K562 (cell line): Measurements from ENCODE around the gene CNRIP1. TPM values are rescaled to one million over a fixed set of nuclear protein-coding genes. Genes with fewer than 3 reads are reported as not detected.

Experiments
- ATAC-seq: fragments of 200-7000 bp; cut with Tn5 transposase; 3 replicates; pipeline ENCODE4 v1.9.1; 2020; ENCODE audit warnings: moderate library complexity
- BruUV-seq: library from RNA; stranded (reverse); fragments of 400-500 nt; replicated peaks from 2 replicates; lab custom pipeline; 2021; lab: Mats Ljungman, UMichigan
- CTCF ChIA-PET: fragments of 300-600 bp; formaldehyde crosslinking; extraction: SDS; loops from one replicate; lab custom pipeline; 2021; ENCODE audit warnings: low intra/inter-chr PET ratio; lab: Yijun Ruan, JAX
- POLR2A ChIA-PET: fragments of 300-600, 350-650 bp; sonication (Branson Sonifier 250); formaldehyde crosslinking; extraction: SDS; loops from one replicate; lab custom pipeline; 2021; ENCODE audit warnings: antibody characterized with exemption, inconsistent platforms; lab: Yijun Ruan, JAX
- DNase-seq, 4 experiments: peaks; one replicate each; pipeline versions ENCODE4 v3.0.0 to v3.0.0-alpha.2; 2011 to 2018; ENCODE audit warnings: low spot score in 3 of 4, mixed read lengths in 3 of 4; ENCODE audit errors: extremely low read depth in 1 of 4
- FAIRE-seq: peaks from 2 replicates; lab custom pipeline; 2011; peaks lifted over from hg19 to GRCh38; lab: Jason Lieb, UNC
- H2AFZ ChIP-seq: 2 replicates; pipeline ENCODE4 v1.6.0; 2011; ENCODE audit warnings: low read depth, low read length, control low read depth, inconsistent platforms
- H3K27ac ChIP-seq: fragments of 200-600 bp; 3 replicates; pipeline ENCODE4 v1.8.0; 2011; ENCODE audit warnings: low read depth, mild to moderate bottlenecking, control low read depth, inconsistent platforms, low read length, moderate library complexity, mixed read lengths; ENCODE audit errors: extremely low read depth
- H3K27me3 ChIP-seq, 2 experiments: fragments of 300-600 bp in 1 of 2; 2 replicates in 1 of 2; 3 replicates in 1 of 2; pipeline versions ENCODE4 v1.6.0 to v1.8.0; 2011; ENCODE audit warnings: inconsistent platforms in 2 of 2, low read length in 2 of 2, mild to moderate bottlenecking in 1 of 2, mixed read lengths in 1 of 2, moderate library complexity in 1 of 2; ENCODE audit not compliant: control insufficient read depth in 2 of 2, insufficient read depth in 2 of 2
- H3K36me3 ChIP-seq: fragments of 300-600 bp; 3 replicates; pipeline ENCODE4 v1.8.0; 2011; ENCODE audit warnings: mild to moderate bottlenecking, low read length, inconsistent platforms; ENCODE audit not compliant: control insufficient read depth, insufficient read depth
- H3K4me1 ChIP-seq, 2 experiments: fragments of 200-600 bp in 1 of 2; replicated peaks in 1 of 2; 2 replicates in 1 of 2; 3 replicates in 1 of 2; pipeline versions ENCODE4 v1.5.1 to v1.8.0; 2011; ENCODE audit warnings: inconsistent platforms in 2 of 2, low read length in 2 of 2, mild to moderate bottlenecking in 1 of 2, mixed read lengths in 1 of 2, moderate library complexity in 1 of 2; ENCODE audit not compliant: control insufficient read depth in 2 of 2, insufficient read depth in 2 of 2
- H3K4me2 ChIP-seq: 2 replicates; pipeline ENCODE4 v1.6.1; 2011; ENCODE audit warnings: low read length, control low read depth, inconsistent platforms, mixed read lengths; ENCODE audit not compliant: insufficient read depth
- H3K4me3 ChIP-seq: fragments of 200-600 bp; sonication (generic), shearing (Covaris generic); 2 replicates; pipeline ENCODE4 v1.5.1; 2016; ENCODE audit warnings: control low read depth, inconsistent platforms
- H3K79me2 ChIP-seq: fragments of 200-600 bp; 3 replicates; pipeline ENCODE4 v1.8.0; 2011; ENCODE audit warnings: low read length, inconsistent platforms; ENCODE audit not compliant: control insufficient read depth, insufficient read depth
- H3K9ac ChIP-seq, 2 experiments: 2 replicates each; pipeline versions ENCODE4 v1.6.0 to v1.6.1; 2011; ENCODE audit warnings: low read depth in 2 of 2, low read length in 2 of 2, control low read depth in 1 of 2, inconsistent platforms in 1 of 2, mild to moderate bottlenecking in 1 of 2, mixed read lengths in 1 of 2; ENCODE audit not compliant: insufficient read depth in 1 of 2
- H3K9me1 ChIP-seq: one replicate; pipeline ENCODE4 v1.6.0; 2011; ENCODE audit warnings: inconsistent platforms, mild to moderate bottlenecking, low read length, moderate library complexity; ENCODE audit not compliant: control insufficient read depth, insufficient read depth
- H3K9me3 ChIP-seq: replicated peaks from 2 replicates; pipeline ENCODE4 v1.5.1; 2011; ENCODE audit warnings: low read depth, low read length, inconsistent platforms; ENCODE audit not compliant: control insufficient read depth, insufficient read depth
- H4K20me1 ChIP-seq: replicated peaks from 2 replicates; pipeline ENCODE4 v1.6.1; 2011; ENCODE audit warnings: low read length, inconsistent platforms, mixed read lengths; ENCODE audit not compliant: control insufficient read depth, insufficient read depth
- BACH1 ChIP-seq: fragments of 200-800 bp; sonication (Bioruptor generic); IDR thresholded peaks from 2 replicates; pipeline ENCODE4 v1.6.1; 2016; ENCODE audit warnings: missing genetic modification characterization, missing compliant biosample characterization
- CTCF ChIP-seq, 3 experiments: IDR thresholded peaks in 2 of 3; conservative IDR thresholded peaks in 1 of 3; 2 replicates each; pipeline ENCODE4 v1.5.1; 2011 to 2012; ENCODE audit warnings: low read length in 3 of 3, mild to moderate bottlenecking in 3 of 3, control low read depth in 2 of 3, improper control_type of control experiment in 1 of 3, inconsistent platforms in 1 of 3, low read depth in 1 of 3, mixed read lengths in 1 of 3, moderate library complexity in 1 of 3; ENCODE audit not compliant: insufficient read depth in 2 of 3
- ERF ChIP-seq: fragments of 450-650 bp; formaldehyde crosslinking; IDR thresholded peaks from 2 replicates; pipeline ENCODE4 v1.4.0; 2020; ENCODE audit warnings: mild to moderate bottlenecking, mixed read lengths
- KLF16 ChIP-seq: IDR thresholded peaks from 2 replicates; pipeline ENCODE4 v1.6.1; 2016; ENCODE audit warnings: antibody characterized with exemption
- NFE2 ChIP-seq: IDR thresholded peaks from 2 replicates; pipeline ENCODE4 v1.6.1; 2014; ENCODE audit warnings: antibody characterized with exemption, low read depth
- RAD21 ChIP-seq, 2 experiments: fragments of 250-450 bp in 1 of 2; fragments of 450-650 bp in 1 of 2; sonication (Bioruptor Pico) in 1 of 2; formaldehyde crosslinking in 1 of 2; IDR thresholded peaks in 1 of 2; conservative IDR thresholded peaks in 1 of 2; 2 replicates each; pipeline versions ENCODE4 v1.4.0 to v1.8.0; 2020 to 2022; ENCODE audit warnings: mild to moderate bottlenecking in 2 of 2, moderate library complexity in 1 of 2
- STAG1 ChIP-seq: sonication (generic); formaldehyde crosslinking; IDR thresholded peaks from 2 replicates; pipeline ENCODE4 v1.5.0; 2020; ENCODE audit warnings: missing genetic modification reagents, borderline replicate concordance
- ZBTB40 ChIP-seq, 2 experiments: fragments of 450-650 bp in 1 of 2; sonication (generic) in 1 of 2; formaldehyde crosslinking in 1 of 2; IDR thresholded peaks; 2 replicates each; pipeline versions ENCODE4 v1.7.1 to v1.9.0; 2016 to 2022; ENCODE audit warnings: inconsistent platforms in 1 of 2, mild to moderate bottlenecking in 1 of 2, missing genetic modification reagents in 1 of 2
- WGBS: fragments of 100-300 bp; shearing (Covaris generic); methylation state at CpG from one replicate; pipeline ENCODE4 v1.1.6; 2016; ENCODE audit warnings: low coverage, mixed read lengths; ENCODE audit not compliant: insufficient coverage; ENCODE audit errors: missing lambda C conversion rate; 5-methylcytosine and 5-hydroxymethylcytosine counted together
- in situ Hi-C: fragments of 300-500 bp; cut with MboI; formaldehyde crosslinking; loops from 4 replicates; pipeline ENCODE4 v1.15.0; 2018; ENCODE audit warnings: inconsistent platforms, mixed read lengths
- intact Hi-C: fragments of 100-400 bp; cut with micrococcal nuclease; formaldehyde crosslinking; loops from 2 replicates; pipeline ENCODE4 v1.14.2; 2022
- polyA plus RNA-seq, 8 experiments: library from polyadenylated mRNA; depleted of rRNA in 4 of 8; stranded (reverse) in 5 of 8; unstranded in 3 of 8; fragments of >200 nt; fragmentation: Nextera tagmentation in 2 of 8; fragmentation: Illumina TruSeq in 1 of 8; extraction: Ambion mirVana in 2 of 8; extraction: Trizol in 1 of 8; gene quantifications; 2 replicates each; pipeline versions ENCODE4 v1.2.1 to v1.2.3, GENCODE V29; 2011 to 2014; ENCODE audit warnings: inconsistent platforms in 1 of 8, missing spikeins in 1 of 8
- total RNA-seq, 7 experiments: library from RNA; depleted of rRNA in 6 of 7; stranded (reverse); fragments of >200 nt in 6 of 7; fragmentation: Illumina TruSeq in 2 of 7; extraction: Trizol in 2 of 7; gene quantifications; 2 replicates each; pipeline versions ENCODE4 v1.2.1 to v1.2.3, GENCODE V29; 2011 to 2021; ENCODE audit warnings: low replicate concordance in 1 of 7

The CNRIP1 gene
- total and polyA plus RNA-seq, 9 of the 15 experiments (the other 6 are each of a cell fraction or from before 2014, with no cell fraction given), result 0.59 to 2.1 (median 1.5) TPM

- Histone ChIP-seq H3K4me3 (no peak overlapping the region), H3K27ac (no peak overlapping the region), H3K9me3 (no peaks in the 10 kb centered on the region), H3K79me2 (no peaks in the 10 kb centered on the region), H3K4me1 (peaks cover 8 to 24% of the 10 kb centered on the region in 2 experiments; a peak in 4 of 5 replicates), H3K36me3 (no peaks in the 10 kb centered on the region), H3K27me3 (no peaks in the 10 kb centered on the region), H3K9me1 (no peaks in the 10 kb centered on the region), H3K9ac (no peak overlapping the region), H3K4me2 (peak overlapping the region; percentile 48), H2AFZ (no peak overlapping the region), H4K20me1 (no peaks in the 10 kb centered on the region)
- no TSS peak for BruUV-seq
- in situ Hi-C loops, result no loop called here
- intact Hi-C loops, result loop anchor here (1.0 to 5.0 kb wide), 3 partner anchors 32 to 160 kb away; no protein-coding TSS in a partner anchor
- WGBS, result 6% methylated on average over 5 of the region's 5 CpGs
- ChIA-PET CTCF (interaction anchor here (0.7 to 1.5 kb wide), 2 partner anchors 161 to 225 kb away, joined by 3 to 15 read pairs; no protein-coding TSS in a partner anchor), POLR2A (interaction anchor here (0.6 to 1.5 kb wide), 6 partner anchors 9 to 54 kb away, joined by 3 to 4 read pairs (median 3); no protein-coding TSS in a partner anchor)
- FAIRE-seq (no peak), ATAC-seq (peak; percentile 75), DNase-seq (peak; percentile 56 to 62 (median 58))
- peak; percentile 67 to 78 for TF ChIP-seq RAD21 (CRISPR knock-in tag; conservative IDR thresholded peaks at IDR 0.05 in 1 of 2, IDR thresholded peaks at IDR 0.05 in 1 of 2)
- TF ChIP-seq ZBTB40 (IDR thresholded peaks at IDR 0.05), result 0 out of 2 replicates have a peak, but pooled peaks have one; percentile 19
- no peak for TF ChIP-seq ZBTB40 (CRISPR knock-in tag; IDR thresholded peaks at IDR 0.05)
- TF ChIP-seq STAG1 (CRISPR knock-in tag), result no peak
- 0 out of 2 replicates have a peak, but pooled peaks have one; percentile 57 for TF ChIP-seq KLF16
- peak; percentile 71 to 87 (median 71) for TF ChIP-seq CTCF (IDR thresholded peaks at IDR 0.05 in 2 of 3, conservative IDR thresholded peaks at IDR 0.05 in 1 of 3; ENCODE audit: insufficient read depth in 2 of 3, low read depth in 1 of 3, low read length in 3 of 3)
- TF ChIP-seq NFE2, result peak; percentile 44; the same call in 1 of the 2 replicates
- TF ChIP-seq ERF (CRISPR knock-in tag), result no peak
- TF ChIP-seq BACH1 (tag), result no peak
Observed at GRCh38 chr2:68282811-68283418, 36.8 kb downstream of the CNRIP1 start.
